ENCODE results near the gene SLC8B1.

The SLC8B1 gene

DNA sequence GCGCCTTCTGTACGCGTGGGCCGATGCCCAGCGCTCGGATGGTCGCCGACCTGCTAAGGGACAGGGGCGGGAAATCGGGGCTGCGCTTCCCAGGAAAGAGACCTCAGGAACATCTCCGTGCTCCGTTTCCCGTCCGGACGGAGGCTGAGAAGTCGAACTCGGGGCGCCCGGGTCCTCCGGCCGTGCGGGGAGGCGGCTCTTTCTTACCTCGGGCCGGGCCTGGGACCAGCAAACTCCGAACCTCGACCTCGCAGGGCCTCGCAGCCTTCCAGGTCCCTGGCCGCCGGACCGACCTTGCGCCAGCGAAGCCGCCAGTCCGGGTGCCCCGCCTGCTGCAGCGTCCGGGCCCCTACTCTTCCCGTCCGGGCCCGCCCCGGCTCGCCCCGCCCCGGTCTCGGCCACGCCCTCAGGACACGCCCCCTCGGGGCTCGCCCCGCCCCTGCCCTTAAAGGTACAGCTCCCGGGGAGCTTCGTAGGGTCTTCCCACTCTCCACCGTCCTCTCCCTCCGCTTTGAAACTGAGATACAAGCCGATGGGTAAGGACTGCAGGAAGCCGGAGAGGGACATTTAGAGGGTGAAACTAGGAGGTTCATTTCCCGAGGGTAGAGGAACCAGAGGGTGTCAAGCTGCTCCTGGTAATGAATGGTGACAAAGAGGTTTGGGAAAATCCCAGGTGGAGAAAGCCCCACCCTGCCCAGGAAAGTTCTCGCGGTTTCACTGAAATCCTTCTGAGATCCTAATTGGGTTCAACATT lies at the start of gene SLC8B1:
Gene SLC8B1, minus strand, starts transcription at position 324 of the 754 bp plus-strand sequence. CDS start 2,231 bp downstream, outside the sequence.
- no peak for FAIRE-seq

DNA sequence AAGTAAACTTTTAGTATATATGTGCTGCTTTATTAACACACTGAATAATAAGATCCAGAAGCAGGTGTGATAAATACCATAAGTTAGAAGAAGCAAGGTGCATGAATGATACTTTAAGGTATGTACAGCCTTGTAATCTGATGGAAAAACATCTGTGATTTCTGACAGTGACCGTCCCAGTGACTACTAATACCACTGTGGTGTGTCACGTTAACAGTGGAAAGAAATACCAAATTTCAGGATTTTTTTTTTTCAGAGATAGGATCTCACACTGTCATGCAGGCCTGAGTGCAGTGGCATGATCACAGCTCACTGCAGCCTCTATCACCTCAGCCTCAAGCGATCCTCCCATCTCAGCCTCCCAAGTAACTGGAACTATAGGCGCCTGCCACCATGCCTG lies 47.3 kb upstream of the SLC8B1 start:
- no peak for FAIRE-seq

DNA sequence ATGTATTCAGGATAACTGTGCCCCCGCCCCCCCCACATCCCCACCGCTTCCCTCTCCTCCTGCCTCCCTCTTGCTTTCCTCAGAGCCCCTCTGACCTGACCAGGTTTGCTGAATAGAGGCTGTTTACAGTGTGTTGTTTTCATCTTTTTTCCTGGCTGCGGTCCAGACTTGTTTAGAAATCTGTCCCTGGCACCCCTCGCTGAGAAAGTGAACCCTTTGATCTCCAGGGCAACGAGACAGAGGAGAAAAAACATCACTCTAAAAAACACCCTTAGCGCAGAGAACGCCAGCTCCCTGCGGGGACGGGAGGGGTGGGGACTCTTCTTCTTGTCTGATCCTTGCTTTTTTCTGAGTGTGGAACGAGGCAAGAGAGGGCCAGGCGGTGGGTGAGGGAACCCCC lies 46.3 kb upstream of the SLC8B1 start:
- FAIRE-seq, result no peak

DNA sequence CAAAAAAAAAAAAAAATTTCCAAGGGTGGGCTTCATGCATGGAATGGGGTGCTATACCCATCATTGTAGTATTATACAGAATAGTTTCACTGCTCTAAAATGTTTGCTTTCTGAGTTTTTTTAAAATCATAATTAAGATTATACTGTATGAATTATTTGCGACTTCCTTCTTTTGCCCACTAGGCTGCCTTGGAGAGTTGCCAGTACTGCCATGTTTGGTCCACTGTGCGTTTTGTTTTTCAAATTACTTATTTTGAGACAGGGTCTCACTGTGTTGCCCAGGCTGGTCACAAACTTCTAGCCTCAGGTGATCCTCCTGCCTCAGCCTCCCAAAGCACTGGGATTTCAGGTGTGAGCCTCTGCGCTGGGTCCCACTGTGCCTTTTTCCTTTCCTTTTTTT lies 43.4 kb upstream of the SLC8B1 start:
- no peak for FAIRE-seq

DNA sequence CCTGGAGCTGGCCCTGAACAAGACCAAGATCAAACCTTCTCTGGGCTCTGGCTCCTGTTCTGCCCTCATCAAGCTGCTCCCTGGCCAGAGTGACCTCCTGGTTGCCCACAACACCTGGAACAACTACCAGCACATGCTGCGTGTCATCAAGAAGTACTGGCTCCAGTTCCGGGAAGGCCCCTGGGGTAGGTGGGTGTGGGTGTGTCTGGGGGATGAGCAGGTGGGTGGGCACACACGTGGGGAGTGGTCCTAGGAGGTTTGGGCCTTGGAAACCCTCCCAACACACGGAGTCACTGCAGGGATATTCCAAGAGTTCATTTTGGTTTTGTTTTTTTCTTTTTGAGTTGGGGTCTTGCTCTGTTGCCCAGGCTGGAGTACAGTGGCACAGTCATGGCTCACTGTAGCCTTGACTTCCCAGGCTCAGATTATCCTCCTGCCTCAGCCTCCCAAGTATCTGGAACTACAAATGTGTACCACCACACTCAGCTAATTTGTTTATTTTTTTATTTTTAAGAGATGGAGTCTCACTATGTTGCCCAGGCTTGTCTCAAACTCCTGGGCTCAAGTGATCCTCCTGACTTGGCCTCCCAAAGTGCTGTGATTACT lies 40.0 kb upstream of the SLC8B1 start:
- no peak for FAIRE-seq

DNA sequence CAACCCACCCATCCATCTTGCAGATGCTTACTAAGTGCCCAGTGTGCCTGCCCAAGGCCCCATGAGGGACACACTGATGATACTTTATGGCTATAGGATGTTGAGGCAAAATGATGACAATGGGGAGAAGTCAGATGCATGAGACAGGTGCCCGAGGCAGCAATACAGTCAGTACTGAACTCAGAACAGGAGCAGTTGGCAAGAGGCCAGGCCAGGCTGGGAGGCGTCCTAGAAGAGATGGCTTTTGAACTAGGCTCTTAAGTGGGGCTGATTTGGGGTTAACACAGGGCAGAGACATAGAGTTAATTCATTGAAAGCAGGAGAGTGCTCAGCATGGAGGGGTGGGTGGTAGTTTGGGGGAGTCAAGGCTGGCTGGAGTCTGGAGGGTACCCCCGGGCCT lies 39.1 kb upstream of the SLC8B1 start:
- FAIRE-seq, result no peak

DNA sequence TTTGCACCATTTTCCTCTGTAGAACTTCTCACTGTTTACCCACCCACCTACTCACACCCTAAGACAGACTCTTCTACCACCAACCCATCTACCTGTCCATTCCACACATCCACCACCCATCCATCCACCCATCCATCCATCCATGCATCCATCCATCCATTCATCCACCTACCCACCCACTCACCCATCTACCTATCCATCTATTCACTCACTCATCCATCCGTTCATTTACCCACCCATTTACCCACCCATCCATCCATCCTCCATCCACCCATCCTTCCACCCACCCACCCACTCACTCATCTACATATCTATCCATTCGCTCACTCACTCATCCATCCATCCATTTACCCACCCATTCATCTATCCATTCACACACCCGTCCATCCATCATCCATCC lies 38.5 kb upstream of the SLC8B1 start:
- no peak for FAIRE-seq

DNA sequence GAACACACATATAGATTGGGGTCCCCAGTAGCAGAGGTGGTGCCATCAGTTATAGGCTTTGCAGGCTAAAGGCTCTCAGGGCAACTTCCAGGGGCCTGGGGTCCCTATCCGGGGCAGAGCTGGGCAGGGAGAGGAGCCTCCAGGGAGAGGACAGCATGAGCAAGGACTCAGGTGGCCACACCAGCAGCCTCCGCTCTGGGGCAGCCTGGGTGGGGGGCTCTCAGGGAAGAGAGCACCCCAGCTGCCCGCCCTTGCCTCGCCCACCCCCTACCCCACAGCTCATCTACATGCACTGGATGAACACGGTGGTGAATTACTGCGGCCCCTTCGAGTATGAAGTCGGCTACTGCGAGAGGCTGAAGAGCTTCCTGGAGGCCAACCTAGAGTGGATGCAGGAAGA lies 37.5 kb upstream of the SLC8B1 start:
- no peak for FAIRE-seq

DNA sequence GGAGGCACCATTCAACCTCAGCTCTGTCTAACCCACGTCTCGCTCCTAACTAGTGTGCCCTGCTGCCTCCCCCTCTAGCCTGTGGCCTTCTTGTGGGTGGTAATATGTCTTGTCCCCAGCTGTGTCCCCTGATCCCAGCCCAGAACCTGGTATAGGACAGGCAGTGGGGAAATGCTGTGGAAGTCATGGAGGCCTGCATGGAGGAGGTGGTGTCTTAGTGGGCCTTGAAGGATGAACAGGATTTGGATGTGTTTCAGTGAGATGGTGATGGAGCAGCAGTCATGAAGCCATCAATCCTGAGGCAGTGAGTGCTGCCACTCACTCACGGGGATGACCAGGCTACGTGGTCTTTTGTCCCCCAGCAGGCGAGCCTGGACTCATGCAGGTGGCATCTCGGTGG lies 36.9 kb upstream of the SLC8B1 start:
- no peak for FAIRE-seq

DNA sequence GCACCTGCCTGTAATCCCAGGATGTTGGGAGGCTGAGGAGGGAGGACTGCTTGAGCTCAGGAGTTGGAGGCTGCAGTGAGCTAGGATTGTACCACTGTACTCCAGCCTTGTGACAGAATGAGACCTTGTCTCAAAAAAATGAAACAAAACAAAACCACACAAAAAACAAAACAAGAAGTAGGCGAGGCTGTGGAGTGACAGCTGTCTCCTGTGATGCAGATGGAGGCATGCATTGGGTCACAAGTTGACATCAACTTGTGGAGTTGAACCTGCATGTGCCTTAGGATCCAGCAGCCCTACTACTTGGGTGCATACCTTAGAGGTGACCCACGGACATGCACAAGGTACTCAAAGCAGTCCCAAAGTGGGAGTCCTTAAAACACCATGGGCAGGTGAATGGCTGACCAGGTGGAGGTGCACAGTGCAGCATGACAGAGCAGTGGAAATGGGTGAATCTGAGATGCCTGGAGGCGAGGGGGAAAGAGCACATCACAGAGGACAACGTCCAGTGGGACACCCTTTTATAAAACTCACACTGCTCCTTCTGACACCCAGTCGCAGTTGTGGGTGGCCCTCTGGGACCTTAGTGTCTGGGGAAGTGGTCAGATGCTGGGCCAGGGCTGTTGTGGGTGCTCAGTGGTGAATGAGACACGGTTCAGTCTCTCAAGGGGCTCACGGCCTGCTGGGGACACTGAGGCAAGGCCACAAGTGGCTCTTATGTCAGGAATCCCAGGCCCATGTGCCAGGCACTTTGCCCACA lies 36.2 kb upstream of the SLC8B1 start:
- FAIRE-seq, result no peak

DNA sequence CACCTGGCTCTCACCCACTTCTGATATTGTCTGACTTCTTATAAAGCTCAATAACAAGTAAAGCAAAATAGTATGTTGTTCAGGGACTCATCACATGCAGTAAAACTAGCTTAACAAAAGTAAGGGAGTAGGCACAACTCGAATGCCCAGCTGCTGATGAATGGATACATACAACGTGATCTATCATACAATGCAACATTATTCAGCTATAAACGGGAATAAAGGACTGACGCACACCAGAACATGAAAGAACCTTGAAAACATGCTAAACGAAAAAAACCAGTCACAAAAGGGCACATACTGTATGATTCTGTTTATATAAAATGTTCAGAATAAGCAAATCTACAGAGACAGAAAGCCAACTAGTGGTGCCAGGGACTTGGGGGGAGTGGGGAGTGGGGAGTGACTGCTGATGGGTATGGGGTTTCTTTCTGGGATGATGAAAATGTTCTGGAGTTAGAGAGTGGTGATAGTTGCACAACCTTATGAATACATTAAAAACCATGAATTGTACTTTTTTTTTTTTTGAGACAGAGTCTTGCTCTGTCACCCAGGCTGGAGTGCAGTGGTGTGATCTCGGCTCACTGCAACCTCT lies 34.6 kb upstream of the SLC8B1 start:
- FAIRE-seq, result no peak

DNA sequence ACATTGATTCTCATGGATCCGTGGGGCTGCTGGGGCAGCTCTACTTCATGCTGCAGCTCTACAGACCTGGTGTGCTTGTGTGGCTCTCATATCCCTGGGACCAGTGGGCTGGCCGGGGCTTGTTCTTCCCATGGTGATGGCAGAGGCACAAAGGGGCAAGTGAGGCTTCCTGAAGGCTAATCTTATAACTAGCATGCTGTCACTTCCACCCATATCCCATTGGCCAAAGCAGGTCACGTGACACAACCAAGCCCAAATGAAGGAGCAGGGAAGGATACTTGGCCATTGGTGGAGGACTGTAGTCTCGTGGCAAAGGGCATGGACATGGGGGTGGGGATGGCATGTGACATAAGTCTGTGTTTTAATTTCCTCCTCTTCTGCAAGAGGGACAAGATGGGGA lies 33.4 kb upstream of the SLC8B1 start:
- FAIRE-seq, result no peak

DNA sequence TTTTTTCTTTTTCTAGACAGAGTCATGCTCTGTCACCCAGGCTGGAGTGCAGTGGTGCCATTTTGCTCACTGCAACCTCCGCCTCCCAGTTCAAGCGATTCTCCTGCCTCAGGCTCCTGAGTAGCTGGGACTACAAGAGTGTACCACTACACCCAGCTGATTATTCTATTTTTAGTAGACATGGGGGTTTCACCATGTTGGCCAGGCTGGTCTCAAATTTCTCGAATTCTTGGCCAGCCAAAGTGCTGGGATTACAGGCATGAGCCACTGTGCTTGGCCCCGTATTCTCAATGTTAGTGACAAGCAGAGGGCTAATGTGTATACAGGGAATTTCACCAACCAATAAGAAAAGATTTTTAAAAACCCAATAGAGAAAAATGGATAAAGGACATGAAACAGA lies 31.9 kb upstream of the SLC8B1 start:
- FAIRE-seq, result no peak

DNA sequence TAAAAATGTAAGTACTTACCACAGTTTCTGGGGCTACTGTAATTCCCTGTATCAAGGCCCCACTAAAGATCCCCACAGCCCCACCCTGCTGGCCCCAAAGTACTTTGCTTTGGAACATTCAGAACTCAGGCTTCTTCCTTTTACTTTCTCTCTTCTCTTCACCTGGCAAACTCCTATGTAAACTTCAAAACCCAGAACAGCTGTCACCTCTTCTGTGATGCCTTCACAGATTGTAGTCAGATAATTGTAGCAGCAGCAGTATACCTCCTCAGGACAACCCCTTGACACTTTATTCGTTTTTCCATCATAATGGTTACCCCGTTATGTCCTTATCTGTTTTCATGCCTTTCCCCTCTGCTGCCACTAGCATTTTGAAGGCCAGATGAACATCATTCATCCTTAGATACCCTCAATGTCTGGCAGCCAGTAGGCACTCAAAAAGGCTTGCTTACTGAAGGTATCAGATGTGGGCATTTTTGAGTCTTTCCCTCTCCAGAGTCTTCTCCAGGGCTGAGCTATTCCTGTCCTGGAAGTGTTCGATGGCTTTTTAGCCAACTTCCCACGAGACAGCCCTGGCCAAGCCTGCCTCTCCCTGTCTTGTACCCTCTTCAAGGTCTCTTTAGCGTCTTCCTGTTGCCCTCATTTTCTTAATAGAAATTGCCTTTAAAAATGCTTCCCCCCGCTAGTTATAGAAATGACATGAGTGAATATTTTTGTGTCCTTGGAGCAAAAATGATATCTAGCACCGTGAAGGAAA lies 30.9 kb upstream of the SLC8B1 start:
- no peak for FAIRE-seq

DNA sequence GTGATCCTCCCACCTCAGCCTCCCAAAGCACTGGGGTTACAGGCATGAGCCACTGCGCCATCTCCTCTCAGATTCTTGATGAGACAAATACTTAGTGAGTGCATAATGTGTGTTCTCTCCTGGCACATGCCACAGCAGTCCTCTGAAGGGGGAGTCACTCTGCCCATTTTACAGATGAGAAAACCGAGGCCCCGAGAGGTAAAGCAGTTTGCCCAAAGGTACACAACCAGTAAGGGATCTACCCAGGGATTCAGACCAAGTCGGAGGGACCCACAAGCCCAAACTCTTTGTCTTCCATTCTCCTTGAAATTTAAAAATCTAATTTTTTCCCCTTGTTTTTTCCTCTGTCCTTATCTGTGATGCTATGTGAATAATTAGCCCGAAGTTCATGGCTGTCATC lies 29.8 kb upstream of the SLC8B1 start:
- FAIRE-seq, result no peak

DNA sequence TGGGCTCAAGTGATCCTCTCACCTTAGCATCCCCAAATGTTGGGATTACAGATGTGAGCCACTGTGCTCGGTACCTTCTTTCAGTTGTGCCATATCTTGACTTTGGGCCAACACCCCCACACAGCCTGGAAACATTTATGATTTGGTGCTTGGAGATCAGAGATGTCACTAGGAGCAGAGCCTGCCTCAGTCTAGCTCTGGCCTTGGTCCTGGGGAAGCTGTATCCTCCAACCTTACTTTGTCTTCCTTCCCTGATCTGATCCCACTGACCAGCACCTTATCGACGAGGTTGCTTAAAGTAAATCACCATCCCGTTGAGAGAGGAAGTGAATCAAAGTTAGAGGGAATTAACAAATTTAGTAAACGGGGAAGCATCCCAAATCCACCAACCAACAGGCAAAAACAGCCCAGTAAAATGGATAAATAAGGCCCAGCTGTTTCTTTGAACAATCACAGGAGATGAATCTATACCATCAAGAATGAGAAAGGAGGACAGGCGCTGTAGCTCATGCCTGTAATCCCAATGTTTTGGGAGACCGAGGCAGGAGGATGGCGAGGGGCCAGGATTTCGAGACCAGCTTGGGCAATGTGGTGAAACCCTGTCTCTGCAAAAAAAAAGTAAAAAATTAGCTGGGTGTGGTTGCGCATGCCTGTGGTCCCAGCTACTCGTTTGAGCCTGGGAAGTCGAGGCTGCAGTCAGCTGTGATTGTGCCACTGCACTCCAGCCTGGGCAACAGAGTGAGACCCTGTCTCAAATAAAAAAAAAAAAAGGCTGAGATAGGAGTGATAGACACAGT lies 26.9 kb upstream of the SLC8B1 start:
- FAIRE-seq, result no peak

DNA sequence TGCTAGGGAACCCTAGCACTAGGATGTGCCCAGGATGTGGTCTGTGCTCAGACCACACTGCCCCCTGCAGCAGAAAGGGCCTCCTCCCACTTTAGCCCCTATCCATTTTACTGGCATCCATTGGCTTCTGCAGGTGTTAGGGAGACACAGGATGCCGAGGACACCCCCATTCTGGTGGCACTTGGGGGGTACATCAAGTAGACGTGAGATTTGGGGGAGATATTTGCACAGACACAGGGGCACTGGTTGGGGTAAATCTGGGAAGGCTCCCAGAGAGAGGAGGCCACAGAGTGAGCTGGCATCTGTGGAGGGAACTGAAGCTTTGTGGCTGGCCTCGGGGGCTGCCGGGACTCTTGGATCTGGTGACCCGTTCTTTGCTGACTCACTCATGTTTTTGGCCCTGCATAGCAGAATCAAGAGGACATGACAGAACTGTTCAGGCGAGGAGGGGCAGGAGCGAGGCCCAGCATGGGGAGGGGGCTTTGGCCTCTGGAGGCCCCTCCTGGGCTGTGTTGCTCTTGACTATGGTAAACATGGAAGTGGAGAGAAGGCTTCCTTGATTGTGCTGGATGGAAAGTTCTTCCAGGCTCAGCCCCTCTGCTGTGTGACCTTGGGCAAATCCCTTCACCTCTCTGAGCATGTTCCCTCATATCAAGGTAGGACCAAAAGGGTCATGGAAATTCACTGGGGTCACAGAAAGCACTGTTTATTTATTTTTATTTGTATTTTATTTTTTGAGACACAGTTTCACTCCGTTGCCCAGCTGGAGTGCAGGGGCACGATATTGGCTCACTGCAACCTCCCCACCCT lies 25.2 kb upstream of the SLC8B1 start:
- no peak for FAIRE-seq

DNA sequence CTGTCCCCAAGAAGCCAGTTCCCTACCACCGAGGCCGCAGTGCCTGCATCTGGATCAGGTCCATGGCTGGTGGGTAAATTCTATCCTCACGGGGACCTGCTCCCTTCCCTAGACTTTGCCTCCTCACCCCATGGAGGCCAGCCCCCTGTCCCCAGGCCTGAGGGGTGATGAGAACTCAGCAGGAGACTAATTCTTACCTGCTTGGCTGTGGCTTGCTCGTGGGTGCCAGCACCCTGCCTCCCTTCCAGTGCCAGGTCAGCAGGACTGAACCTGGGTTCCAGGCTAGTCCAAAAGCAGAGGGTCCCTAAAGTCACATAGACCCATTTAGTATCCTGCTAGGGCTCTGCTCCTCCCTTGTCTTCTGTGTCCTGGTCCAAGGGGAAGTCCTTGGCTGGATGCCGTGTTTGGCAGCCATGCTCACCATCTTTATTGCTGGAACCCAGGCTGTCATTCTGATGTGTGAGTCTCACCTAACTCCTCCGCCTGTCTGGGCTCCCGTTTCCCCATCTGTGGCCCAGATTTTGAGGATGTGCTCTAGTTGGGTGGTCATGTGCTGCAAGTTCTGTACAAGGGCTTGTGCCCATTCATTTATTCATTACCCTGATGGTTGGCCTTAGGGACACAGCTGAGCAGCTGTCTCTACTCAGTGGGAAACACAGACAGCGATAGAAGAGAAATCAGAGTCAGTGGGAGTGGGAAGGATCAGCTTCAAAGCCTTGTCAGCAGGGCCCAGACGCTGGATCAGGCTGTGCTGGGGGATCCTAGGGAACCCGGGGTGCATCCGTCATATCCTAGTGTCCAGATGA lies 24.4 kb upstream of the SLC8B1 start:
- no peak for FAIRE-seq

DNA sequence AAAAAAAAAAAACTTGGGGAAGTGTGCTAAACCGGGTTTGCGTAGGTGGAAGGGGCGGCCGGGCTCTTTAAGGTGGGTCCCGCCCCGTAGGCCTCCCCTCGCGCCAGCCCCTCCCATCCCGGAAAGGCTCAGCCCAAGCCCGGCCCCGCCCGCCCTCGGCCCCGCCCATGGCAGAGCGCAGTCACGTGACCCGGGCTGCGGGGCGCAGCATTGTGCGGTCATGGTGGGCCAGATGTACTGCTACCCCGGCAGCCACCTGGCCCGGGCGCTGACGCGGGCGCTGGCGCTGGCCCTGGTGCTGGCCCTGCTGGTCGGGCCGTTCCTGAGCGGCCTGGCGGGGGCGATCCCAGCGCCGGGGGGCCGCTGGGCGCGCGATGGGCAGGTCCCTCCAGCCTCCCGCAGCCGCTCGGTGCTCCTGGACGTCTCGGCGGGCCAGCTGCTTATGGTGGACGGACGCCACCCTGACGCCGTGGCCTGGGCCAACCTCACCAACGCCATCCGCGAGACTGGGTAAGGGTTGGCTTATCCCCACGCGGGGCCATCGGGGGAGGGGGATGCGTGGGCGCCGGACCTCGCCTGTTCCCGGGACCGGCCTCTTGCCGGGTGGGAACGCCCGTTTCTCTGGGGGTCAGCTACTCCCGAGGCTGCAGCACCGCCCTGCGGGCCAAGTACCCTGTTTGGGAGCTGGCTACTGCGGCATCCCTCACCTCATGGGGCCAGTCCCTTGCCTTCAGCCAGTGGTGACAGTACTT lies 23.6 kb upstream of the SLC8B1 start, which contains the start of gene PLBD2:
Gene PLBD2, plus strand, starts transcription at position 207 of the 752 bp plus-strand sequence. Its CDS starts 14 bp downstream, at position 221.
- FAIRE-seq, result no peak

Data from TTC549 (cell line).